PC-3 (cell line): ENCODE measurements around the gene KATNAL1.

Source experiments
- EZH2 ChIP-seq: fragments of 300-600 bp; sonication (generic); IDR thresholded peaks from one replicate; pipeline ENCODE4 v1.6.1; 2017; ENCODE audit warnings: antibody characterized with exemption, mild to moderate bottlenecking, low read length; ENCODE audit not compliant: unreplicated experiment
- TF ChIP-seq, protein P1 (sequence below): fragments of 300-600 bp; sonication (generic); conservative IDR thresholded peaks from 2 replicates; pipeline ENCODE4 v1.5.1; 2017; ENCODE audit warnings: antibody characterized with exemption, low read depth, mild to moderate bottlenecking, low read length

DNA sequence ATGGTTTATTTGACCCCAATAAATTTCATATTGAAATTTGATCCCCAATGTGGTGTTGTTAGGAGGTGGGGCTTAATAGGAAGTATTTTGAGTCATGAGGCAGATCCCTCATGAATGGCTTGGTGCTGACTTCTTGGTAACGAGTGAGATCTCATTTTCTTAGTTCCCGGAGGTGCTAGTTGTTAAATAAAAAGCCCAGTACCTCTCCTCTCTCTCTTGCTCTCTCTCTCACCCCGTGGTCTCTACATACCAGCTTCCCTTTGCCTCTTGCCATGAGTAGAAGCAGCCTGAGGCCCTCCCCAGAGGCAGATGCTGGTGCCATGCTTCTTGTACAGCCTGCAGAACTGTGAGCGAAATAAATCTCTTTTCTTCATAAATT, 39.4 kb upstream of the KATNAL1 start:
- no peak for TF ChIP-seq EZH2
- TF ChIP-seq, protein P1, sequence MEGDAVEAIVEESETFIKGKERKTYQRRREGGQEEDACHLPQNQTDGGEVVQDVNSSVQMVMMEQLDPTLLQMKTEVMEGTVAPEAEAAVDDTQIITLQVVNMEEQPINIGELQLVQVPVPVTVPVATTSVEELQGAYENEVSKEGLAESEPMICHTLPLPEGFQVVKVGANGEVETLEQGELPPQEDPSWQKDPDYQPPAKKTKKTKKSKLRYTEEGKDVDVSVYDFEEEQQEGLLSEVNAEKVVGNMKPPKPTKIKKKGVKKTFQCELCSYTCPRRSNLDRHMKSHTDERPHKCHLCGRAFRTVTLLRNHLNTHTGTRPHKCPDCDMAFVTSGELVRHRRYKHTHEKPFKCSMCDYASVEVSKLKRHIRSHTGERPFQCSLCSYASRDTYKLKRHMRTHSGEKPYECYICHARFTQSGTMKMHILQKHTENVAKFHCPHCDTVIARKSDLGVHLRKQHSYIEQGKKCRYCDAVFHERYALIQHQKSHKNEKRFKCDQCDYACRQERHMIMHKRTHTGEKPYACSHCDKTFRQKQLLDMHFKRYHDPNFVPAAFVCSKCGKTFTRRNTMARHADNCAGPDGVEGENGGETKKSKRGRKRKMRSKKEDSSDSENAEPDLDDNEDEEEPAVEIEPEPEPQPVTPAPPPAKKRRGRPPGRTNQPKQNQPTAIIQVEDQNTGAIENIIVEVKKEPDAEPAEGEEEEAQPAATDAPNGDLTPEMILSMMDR: no peak
